Kasumi-1 (cell line): Measurements from ENCODE around the gene ZNF672.
"Not testable (repeated sequence)": the region's sequence is repeated elsewhere in the genome, so short reads cannot be mapped to it uniquely, and the experiment has no call there.

Experiments
- DNase-seq, 2 experiments: peaks; one replicate each; lab custom pipeline; 2025; lab: John Stamatoyannopoulos, UW

ZNF672 gene

DNA sequence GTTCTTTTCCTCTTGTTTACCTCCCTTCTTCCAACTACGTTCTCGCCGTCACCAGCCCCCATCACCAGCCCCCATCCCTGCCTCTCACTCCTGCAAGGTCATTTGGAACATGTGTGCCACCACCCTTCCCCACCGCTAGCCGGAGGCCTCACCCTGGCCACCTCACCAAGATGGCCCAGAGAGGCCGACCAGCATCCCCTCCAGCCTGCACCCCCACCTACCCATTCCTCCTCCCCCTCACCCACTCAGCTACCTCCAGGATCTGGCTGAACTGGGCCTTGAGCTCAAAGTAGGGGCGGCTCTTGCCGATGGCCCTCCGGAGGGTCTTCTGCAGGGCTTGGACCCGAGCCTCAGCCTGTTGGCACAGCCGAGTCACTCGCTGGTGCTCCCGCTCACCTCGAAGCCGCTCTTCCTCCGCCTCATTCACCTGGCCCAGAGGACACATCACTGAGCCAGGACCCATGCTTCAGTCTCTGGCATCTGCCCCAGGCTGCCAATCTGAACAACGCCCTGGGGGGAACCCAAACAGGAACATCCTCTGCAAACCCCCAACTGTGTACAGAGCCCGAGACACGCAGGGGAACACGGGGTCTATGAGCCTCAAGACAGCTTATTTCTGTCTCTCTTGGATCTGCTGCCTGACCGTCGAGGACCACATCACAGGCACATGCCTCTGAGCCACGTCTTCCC lies 25.1 kb upstream of the ZNF672 start:
- no peak for DNase-seq

DNA sequence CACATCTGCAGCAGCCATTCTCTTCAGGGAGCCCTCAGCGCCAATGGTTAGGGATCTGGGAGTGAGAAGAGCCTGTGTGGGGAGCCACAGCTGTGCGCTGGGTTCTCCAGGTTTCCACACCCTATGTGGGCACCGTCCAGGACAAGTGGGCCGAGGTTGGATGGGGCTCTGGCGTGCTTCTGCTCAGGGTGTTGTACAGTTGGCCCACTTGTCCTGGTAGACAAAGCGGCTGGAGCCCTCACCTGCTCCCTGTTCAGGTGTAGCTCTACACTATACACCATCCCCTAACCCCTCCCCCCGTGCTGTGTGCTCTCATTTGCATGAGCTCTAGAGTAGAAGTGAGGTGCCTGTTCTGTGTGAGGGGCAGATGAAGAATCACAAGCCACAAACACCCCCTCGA lies 24.5 kb upstream of the ZNF672 start:
- DNase-seq, result no peak

GRCh38 chr1:248814351-248814750 lies 23.7 kb upstream of the ZNF672 start:
- no peak for DNase-seq

DNA sequence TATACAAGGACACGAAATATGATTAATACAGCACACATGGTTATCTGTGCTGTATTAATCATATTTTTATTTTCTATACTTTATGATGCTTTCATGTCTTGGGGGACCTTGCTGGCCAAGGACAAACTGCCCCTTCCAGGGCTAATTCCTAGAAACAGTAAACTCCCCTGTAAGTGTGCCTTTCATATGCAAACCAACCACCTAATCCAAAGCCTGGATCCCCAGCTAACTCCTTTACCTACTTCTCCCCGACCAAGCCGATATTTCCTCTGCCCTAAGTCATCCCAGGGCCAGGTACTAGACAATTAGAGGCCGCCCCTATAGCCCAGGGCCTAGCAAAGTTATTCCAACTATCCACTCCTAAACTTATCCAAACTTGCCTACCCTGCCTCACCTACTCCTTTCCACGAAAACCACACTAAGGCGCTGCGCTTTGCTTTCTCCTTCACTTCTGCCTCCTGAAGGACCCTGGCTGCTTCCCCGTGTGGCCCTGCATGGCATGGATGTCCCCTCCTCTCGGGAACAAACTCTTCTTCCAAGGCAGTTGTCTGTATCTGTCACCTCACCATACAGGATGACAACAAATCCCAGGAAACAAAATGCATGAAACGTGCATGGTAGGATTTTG lies 22.5 kb upstream of the ZNF672 start:
- DNase-seq, result no peak

- no peak for DNase-seq
Measured at GRCh38 chr1:248816042-248816851, 21.8 kb upstream of the ZNF672 start.

DNA sequence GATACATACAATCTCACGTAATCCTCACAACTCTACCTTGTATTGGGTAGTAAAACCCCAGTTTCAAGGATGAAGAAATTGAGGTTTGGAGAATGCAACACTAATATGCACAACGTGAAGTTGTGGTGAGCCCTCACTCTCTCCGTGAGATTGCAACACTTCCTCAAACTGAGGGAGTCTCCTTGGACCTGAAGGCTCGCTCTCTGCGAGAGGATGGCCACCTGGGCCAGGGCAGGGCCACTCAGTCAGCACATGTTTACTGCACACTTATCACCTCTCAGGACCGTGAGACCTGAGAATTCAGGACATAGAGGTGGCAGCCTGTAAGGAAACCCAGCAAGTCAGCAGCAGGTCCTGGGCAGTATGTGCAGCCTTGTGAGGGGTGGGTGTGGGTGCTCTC lies 21.0 kb upstream of the ZNF672 start:
- peak; percentile 66 to 70 for DNase-seq

DNA sequence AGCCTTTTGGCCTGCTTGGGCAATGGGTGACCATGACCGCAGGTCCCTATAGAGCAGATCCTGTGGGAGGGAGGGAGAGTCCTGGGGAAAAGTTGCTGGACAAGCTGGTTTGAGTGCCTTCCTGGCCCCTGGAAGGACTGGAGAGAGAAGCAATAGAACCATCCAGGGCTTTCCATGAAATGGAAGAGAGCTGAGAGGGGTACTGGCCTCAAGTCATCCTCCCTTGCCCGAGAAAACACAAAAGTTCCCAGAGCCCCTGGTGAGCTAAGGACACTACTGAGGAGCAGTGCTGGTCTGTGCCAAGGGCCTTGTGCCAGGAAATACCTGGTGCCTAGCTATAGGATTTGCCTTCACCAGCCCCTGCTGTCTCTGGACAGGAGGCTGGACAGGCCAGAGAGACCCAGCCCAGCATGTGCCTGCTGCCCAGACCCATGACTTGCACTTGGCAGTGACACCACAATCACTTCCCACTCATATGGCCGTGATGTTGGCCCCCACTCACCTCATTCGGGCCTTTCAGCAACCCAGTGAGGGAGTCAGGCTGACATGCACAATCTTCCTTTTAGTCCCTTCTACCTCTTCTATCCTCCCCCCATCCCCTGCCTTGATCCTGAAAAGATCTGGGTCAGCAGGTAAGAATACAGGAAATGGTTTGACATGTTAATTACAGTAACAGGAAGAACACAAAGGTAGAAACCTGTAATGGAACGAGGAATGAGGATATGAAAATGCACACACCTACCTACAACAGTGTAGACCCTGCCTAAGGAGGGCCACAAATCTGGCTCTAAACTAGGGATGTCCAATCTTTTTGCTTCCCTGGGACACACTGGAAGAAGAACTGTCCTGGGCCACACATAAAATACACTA lies 19.3 kb upstream of the ZNF672 start:
- DNase-seq, result no peak

- no peak for DNase-seq
Measured at GRCh38 chr1:248820041-248820585, 17.9 kb upstream of the ZNF672 start.

- DNase-seq, result no peak
Measured at GRCh38 chr1:248821101-248821500, 16.9 kb upstream of the ZNF672 start.

DNA sequence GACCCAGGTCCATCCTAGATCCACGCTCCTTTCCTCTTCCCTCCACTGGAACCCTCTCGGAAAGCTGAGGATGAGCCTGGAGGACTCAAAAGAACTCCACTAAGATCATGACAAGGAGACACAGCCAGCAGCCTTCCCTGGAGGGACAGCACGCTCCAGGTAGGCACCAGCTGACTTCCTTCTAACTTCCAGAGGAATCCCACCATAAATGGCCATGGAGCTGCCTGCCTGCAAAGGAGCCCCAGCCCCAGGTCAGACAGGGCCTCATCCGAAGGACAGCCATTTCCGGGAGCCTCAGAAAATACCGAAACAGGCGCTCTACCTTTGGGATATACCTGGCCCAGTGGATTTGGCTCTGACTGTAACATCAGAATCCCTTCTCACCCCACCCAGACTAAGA lies 16.4 kb upstream of the ZNF672 start:
- DNase-seq, result no peak

DNA sequence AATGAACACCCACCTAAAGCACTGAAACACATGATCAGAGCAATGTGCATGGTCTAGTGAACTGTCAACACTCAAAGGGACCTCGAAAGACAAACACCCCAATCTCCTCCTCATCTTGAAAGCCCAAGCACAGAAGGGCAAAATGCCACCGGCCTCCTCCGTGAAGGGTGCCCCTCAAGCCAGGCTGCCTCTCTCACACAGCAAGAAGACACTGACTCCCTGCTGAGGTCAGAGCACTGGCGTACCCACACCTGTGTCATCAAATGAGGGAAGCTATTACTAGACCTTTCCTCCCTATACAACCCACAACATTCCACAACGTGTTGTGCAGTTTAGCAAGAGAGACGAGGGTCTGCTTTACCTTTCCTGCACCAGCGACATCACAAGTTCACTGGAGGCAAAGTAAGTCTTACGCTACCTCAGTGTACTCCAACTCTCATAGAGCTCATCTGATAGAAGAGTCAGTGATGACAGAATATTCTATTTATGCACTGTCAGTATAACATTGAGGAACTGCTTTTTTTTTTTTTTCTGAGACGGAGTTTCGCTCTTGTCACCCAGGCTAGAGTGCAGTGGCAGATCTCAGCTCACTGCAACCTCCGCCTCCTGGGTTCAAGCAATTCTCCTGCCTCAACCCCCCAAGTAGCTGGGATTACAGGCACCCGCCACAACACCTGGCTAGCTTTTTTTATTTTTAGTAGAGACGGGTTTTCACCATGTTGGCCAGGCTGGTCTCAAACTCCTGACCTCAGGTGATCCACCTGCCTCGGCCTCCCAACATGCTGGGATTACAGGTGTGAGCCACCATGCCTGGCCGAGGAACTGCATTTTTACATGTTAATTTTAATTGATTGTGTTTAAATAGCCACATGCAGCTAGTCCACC lies 15.6 kb upstream of the ZNF672 start:
- DNase-seq, result no peak

- no peak for DNase-seq
Measured at GRCh38 chr1:248823517-248824001, 14.5 kb upstream of the ZNF672 start.

DNA sequence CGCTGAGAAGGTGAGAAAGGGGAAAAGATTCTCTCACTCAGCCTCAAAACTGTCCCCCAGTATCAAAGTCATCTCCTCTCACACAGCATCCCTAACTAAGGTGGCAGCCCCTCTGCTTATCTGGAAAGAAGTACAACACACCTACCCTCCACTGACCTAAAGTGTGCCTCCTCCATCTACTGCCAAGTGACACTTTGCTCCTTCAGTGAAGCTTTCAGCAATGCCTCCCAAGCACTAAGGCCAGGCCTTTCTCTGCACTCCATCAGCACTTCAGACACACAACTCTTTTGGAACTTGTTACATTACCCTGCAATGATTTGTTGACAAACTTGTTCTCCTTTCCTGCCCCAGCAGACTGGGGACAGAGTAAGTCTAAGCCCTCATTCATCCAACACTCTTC lies 13.7 kb upstream of the ZNF672 start:
- DNase-seq, result no peak

- no peak for DNase-seq
Measured at GRCh38 chr1:248824701-248825100, 13.3 kb upstream of the ZNF672 start.

- no peak for DNase-seq
Measured at GRCh38 chr1:248825136-248825535, 12.9 kb upstream of the ZNF672 start.

DNA sequence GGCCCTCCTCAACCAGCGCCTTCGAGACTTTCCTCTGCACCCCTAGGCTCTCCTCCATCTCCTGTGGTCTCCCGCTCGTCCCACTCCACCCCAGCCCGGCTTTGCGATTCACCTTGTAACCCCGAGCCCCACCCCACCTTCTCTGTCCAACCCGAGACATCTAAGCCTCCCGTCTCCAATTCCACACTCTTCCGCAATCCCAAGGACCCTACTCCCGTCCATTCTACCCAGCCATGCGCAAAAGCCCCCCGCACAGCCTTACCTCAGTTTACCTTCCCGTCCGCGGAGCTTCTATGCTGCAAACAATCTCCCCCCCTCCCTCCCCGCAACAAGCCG lies 12.5 kb upstream of the ZNF672 start:
- DNase-seq, result no peak

DNA sequence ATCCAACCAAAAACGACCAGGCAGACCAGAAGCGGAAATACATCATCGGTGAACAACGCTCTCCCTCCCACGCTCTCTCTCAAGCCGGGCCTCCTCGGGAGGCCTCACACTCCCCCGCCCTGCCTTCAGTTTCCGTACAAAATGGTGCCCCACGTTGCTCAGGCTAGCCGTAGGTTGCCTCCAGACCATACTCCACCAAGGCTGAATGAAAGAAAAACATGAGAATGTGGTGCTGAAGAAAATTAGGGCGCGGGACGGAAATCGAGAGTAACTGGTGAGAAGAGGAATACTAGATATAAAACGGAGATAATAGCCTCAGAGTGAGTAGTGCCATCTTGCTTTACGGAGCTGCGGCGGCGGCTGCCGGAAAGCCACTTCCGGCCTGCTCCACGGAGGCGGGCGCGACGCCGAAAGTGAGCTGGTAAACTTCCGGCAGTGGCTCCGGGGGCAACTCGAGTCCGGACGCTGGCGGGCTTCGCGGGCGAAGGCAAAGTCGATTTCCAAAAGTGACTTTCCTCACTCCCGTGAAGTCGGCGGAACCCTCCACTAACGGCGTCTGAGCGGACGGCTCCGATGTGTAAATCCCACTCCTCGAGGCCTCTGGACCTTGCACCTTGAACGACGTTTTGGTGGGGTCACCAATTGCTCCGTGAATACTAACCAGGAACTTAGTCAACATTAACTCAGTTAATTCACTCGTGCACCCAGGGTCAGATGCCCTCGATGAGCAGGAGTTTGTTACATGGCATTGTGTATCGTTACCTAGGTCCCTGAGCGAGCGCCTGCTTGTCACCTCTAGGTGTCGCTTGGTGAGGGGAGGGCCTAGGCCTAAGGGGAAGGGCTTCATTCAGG lies 11.9 kb upstream of the ZNF672 start, which contains the start of gene SH3BP5L:
TSS of gene SH3BP5L (minus strand) at position 7 of the 852 bp plus-strand sequence. CDS start 980 bp downstream, outside the sequence.
- peak; percentile 97 for DNase-seq

GRCh38 chr1:248828845-248829244 lies 9.2 kb upstream of the ZNF672 start:
- DNase-seq, result peak; percentile 44 to 46

GRCh38 chr1:248830718-248831017 lies 7.4 kb upstream of the ZNF672 start:
- not testable (repeated sequence) for DNase-seq

DNA sequence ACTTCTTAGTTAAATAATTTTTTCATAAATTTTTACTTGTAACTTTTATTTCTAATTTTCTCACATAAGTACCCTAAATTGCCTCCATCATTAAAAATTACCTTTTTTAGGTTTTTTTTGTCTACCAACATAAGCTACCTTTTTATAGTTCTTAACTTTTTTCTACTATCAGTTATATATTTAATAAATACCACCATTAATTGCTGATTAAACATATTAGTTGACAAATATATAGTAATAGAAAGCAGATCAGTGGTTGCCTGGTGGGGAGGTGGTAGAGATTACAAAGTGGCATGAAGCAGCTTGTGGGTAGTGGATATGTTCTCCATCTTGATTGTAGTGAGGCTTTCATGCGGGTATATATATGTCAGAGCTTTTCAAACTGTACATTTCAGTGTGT lies 6.2 kb upstream of the ZNF672 start:
- DNase-seq, result no peak
